ENCODE results near the gene HSPA1L.

The HSPA1L gene

DNA sequence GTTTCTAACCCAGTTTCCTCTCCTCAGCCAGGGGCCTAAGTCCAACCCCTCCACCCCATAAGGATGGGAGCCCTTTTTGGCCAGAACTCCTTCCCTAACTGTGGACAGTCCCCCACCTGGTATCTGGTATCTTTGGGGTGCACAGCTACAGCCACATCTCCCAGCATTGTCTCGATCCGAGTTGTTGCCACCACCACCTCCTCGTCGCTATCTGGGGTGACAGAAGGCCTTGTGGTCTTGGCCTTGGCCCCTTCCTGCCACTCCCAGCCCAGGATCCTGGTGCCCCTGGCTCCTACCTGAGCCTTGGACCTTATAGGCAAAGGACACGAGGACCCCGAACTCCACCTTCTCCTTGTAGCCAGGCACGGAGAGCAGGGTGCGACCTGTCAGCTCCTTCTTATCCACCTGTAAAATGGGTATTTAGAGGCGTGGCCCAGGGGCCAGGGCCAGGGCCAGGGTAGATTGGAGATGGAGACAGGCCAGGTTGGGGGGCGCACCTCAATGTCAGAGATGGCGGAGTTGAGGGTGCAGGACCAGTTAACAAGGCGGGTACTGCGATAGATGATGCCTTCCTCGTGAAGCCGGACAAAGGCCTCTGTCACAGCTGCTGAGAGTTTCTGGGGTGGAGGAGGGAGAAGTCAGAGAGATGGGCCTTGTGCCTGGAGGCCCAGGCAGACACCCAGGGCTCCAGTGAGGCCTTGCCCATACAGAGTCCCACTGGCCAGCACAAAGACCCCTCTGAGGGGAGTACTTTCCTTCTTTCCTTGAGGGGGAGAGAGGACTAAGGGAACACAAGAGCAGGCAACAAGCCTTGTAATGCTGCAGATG lies 30.8 kb downstream of the HSPA1L start:
- DNase-seq: peak in 4 of 56 donors; percentile 4 to 18 (median 10)

GRCh38 chr6:31782126-31782855 lies 32.8 kb downstream of the HSPA1L start:
- DNase-seq: no peak

- no peak for DNase-seq
Observed at GRCh38 chr6:31781244-31782125, 33.6 kb downstream of the HSPA1L start.

DNA sequence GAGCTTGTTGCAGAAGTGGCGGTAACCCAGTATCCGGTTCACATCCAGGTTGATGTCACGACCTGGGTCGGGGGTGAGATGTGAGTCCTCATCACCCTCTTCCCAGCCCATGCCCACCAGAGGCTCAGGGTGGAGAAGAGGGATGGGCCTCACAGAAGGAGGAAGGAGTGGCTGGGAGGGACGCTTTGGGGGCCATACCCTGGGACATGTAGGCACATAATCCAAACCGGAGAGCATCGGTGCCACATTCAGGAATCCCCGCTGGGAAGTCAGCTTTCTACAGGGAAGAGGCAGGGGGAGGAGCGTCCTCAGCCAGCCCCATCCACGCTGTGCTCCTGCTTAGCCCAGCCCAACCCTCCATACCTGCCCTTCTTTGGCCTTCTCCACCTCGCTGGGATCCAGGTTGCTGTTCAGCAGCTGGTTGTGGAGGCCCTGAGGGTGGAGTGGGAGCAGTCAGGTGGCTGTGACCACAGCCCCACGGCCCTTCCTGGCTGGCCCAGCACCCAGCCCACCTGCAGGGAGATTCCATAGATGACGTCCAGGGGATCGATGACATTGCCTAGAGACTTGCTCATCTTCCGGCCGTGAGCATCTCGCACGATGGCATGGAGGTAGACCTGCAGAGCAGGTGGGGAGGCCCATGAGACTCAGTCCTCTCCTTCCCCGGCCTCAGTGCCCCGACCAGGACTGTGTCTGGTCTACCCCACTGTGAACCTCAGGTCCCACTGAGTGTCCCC lies 34.4 kb downstream of the HSPA1L start:
- no peak for DNase-seq

GRCh38 chr6:31779908-31780307 lies 35.2 kb downstream of the HSPA1L start:
- no peak for DNase-seq

- DNase-seq: no peak
Observed at GRCh38 chr6:31778999-31779885, 35.8 kb downstream of the HSPA1L start.

DNA sequence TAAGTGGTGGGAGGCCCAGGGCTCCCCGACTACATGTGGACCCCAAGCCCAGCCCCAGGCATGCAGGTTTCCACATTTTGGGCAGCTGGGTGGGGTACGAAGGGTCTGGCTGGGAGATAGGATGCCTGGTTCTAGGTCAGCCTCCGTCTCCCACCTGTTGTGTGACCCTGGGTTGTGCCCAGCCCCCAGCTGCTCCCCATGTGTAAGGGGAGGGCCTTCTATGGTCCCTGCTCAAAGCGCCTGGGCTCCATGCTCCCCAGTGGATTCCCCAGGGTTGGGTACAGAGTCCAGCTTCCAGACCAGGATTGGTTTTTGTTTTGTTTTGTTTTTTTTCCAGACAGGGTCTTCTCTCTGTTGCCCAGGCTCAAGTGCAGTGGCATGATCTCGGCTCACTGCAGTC lies 36.9 kb downstream of the HSPA1L start:
- DNase-seq: no peak

DNA sequence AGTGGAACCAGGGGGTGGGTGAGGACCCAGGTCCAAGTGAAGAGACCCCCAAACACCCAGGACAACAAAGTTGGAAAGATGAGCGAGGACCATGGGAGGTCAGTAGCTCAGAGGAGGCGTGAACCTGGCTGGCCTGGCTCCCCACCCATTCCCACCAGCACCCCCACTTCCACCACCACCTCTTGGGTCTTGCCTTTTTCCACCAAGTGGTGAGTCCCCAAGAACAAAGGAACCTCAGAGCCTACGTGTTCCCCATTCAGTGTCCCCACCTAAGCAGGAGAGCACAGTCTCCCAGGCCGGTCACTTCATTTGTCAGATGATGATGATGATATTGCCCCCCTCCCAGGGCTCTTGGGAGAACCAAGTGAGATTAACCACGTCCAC lies 37.4 kb downstream of the HSPA1L start:
- no peak for DNase-seq

- DNase-seq: peak in 29 of 56 donors; percentile 6 to 86 (median 32)
Observed at GRCh38 chr6:31776989-31777666, 38.0 kb downstream of the HSPA1L start, which contains the start of gene VWA7. VWA7 (minus strand) TSS chr6:31777328; CDS start chr6:31776779, 549 bp downstream.

GRCh38 chr6:31776485-31776988 lies 38.5 kb downstream of the HSPA1L start:
- peak in 13 of 56 donors; percentile 13 to 81 (median 39) for DNase-seq

DNA sequence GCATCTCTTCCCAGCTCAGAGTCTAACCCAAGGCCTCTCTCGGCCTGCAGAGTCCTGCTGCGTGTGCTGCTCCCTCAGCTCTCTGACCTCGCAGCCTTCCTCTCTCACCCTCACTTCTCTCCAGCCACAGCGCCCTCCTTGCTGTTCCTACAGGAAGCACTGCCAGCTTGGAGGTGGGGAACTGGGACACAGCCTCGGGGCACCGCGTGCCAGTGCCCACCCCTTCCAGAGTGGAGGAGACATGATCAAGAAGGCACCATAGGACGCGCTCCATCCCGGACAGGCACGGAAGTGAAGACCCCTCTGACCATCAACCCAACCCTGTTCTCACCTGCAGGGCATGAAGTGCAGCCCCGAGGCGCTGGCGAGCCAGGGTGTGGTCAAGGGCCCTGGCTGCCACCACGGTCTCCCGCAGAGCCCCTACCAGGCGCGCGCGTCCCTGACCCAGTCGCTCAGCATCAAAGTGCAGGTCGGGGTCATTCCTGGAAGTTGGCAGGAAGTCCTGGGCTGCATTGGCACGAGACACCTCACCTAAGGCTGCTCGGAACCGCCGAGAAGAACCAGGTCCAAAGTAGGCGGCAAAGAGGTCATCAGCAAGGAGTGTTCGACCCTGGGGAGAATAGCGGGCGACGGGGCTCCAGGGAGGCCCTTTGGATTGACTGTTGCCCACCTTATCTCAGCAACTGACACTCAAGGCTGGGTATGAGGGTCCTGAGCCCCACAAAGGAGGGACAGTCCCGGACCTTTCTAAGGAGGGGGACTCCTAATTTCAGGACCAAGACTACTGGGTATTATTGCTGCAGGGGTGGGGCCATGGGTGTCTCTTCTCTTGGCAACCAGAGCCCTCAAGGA lies 39.2 kb downstream of the HSPA1L start:
- DNase-seq: no peak

DNA sequence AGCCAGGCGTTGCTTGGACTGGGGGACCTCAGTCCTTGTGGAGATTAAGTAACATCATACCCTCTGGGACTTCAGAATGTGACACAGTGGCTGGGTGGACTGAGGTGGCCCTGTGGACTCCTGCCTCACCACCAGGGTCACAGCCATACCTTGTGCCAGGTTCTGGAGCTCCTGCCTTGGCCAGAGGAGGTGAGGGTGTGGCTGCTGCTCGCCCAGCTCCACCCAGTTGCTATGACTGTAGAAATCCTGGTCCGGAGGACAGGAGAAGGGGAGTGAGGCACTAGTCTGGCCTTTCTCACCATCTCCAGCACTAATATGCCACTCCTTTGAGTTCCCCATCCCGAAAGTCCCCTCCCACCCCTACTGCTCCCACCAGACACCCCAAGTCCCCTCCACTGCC lies 39.9 kb downstream of the HSPA1L start:
- no peak for DNase-seq

GRCh38 chr6:31771992-31772358 lies 43.1 kb downstream of the HSPA1L start:
- DNase-seq: peak in 1 of 56 donors; percentile 24

- DNase-seq: no peak
Observed at GRCh38 chr6:31770860-31771259, 44.2 kb downstream of the HSPA1L start.

GRCh38 chr6:31769684-31770371 lies 45.3 kb downstream of the HSPA1L start:
- DNase-seq: peak in 8 of 56 donors; percentile 3 to 40 (median 9)

- peak in 1 of 56 donors; percentile 22 for DNase-seq
Observed at GRCh38 chr6:31768363-31769257, 46.5 kb downstream of the HSPA1L start.

Data from nucleus accumbens (tissue), 56 donors.